Lower lobe of right lung (tissue), 2 donors: ENCODE measurements around the gene CAMK2A. TPM values are rescaled to one million over a fixed set of nuclear protein-coding genes. Genes with fewer than 3 reads are reported as not detected.

Source experiments
- ATAC-seq, 2 donors: fragments of 200-7000 bp; cut with Tn5 transposase; one replicate each; pipeline ENCODE4 v1.9.1; 2020 to 2022; ENCODE audit warnings: mild to moderate bottlenecking in 2 of 2, moderate library complexity in 2 of 2
- DNase-seq: peaks from one replicate; pipeline ENCODE4 v3.0.0-alpha.2; 2020
- H3K27ac ChIP-seq: fragments of 200-600 bp; one replicate; pipeline ENCODE4 v1.8.0; 2022
- H3K27me3 ChIP-seq: fragments of 200-600 bp; one replicate; pipeline ENCODE4 v1.8.0; 2022; ENCODE audit warnings: low read depth
- H3K36me3 ChIP-seq: fragments of 200-600 bp; one replicate; pipeline ENCODE4 v1.8.0; 2022; ENCODE audit warnings: mild to moderate bottlenecking
- H3K4me1 ChIP-seq: fragments of 200-600 bp; one replicate; pipeline ENCODE4 v1.8.0; 2022
- H3K4me3 ChIP-seq: fragments of 200-600 bp; one replicate; pipeline ENCODE4 v1.8.0; 2022; ENCODE audit warnings: mild to moderate bottlenecking
- H3K9me3 ChIP-seq: fragments of 200-600 bp; one replicate; pipeline ENCODE4 v1.8.0; 2022
- CTCF ChIP-seq: fragments of 200-600 bp; IDR thresholded peaks from one replicate; pipeline ENCODE4 v1.8.0; 2022; ENCODE audit warnings: antibody characterized with exemption, mild to moderate bottlenecking
- intact Hi-C: fragments of 100-400 bp; cut with DNase I; formaldehyde crosslinking; loops from one replicate; pipeline ENCODE4 v1.11.0; 2022
- total RNA-seq: library from RNA; stranded (reverse); fragmentation: NEBNext Ultra II Directional; extraction: Animal tissue kit (Norgen Biotek cat#: 25700); gene quantifications from one replicate; pipeline ENCODE4 v1.2.1, GENCODE V29; 2021
- donor health status: DM: no; HTN: yes; CAD: no; lungs with severe emphysema.

The CAMK2A gene
- total RNA-seq, 1 donor from 2014 or later = 1.3 TPM

GRCh38 chr5:150325426-150325825, 35.9 kb upstream of the CAMK2A start:
- no peak overlapping the region for H3K4me3 ChIP-seq
- no peaks in the 10 kb centered on the region for H3K9me3 ChIP-seq
- H3K4me1 ChIP-seq = no peaks in the 10 kb centered on the region
- H3K36me3 ChIP-seq = no peaks in the 10 kb centered on the region
- no peak for DNase-seq
- no peak for ATAC-seq
- no peak for TF ChIP-seq CTCF
- H3K27ac ChIP-seq = no peak overlapping the region
- intact Hi-C loops = no loop called here
- no peaks in the 10 kb centered on the region for H3K27me3 ChIP-seq

- no peak for TF ChIP-seq CTCF
- ATAC-seq (no peak), DNase-seq (no peak)
- no peaks in the 10 kb centered on the region for H3K36me3 ChIP-seq
- no peak overlapping the region for H3K27ac ChIP-seq
- H3K4me3 ChIP-seq = no peak overlapping the region
- H3K4me1 ChIP-seq = no peaks in the 10 kb centered on the region
- no peaks in the 10 kb centered on the region for H3K9me3 ChIP-seq
- intact Hi-C loops = no loop called here
- H3K27me3 ChIP-seq = no peaks in the 10 kb centered on the region
Measured at GRCh38 chr5:150323819-150324218, 34.2 kb upstream of the CAMK2A start.

GRCh38 chr5:150323092-150323491, 33.5 kb upstream of the CAMK2A start:
- Histone ChIP-seq H3K4me1 (no peaks in the 10 kb centered on the region), H3K27ac (no peak overlapping the region)

GRCh38 chr5:150322202-150322601, 32.6 kb upstream of the CAMK2A start:
- intact Hi-C loops = no loop called here
- H3K9me3 ChIP-seq = no peaks in the 10 kb centered on the region
- no peaks in the 10 kb centered on the region for H3K36me3 ChIP-seq
- no peaks in the 10 kb centered on the region for H3K4me1 ChIP-seq
- DNase-seq (no peak), ATAC-seq (no peak)
- H3K27me3 ChIP-seq = no peaks in the 10 kb centered on the region
- H3K27ac ChIP-seq = no peak overlapping the region
- no peak overlapping the region for H3K4me3 ChIP-seq
- no peak for TF ChIP-seq CTCF

More at GRCh38 chr5:150323092-150323491, 33.5 kb upstream of the CAMK2A start:
- DNase-seq (no peak), ATAC-seq (no peak)
- Histone ChIP-seq H3K4me3 (no peak overlapping the region), H3K9me3 (no peaks in the 10 kb centered on the region), H3K36me3 (no peaks in the 10 kb centered on the region), H3K27me3 (no peaks in the 10 kb centered on the region)
- intact Hi-C loops = no loop called here
- TF ChIP-seq CTCF = no peak

GRCh38 chr5:150321784-150322183, 32.2 kb upstream of the CAMK2A start:
- no peaks in the 10 kb centered on the region for H3K36me3 ChIP-seq
- H3K9me3 ChIP-seq = no peaks in the 10 kb centered on the region
- no peak for DNase-seq
- H3K4me1 ChIP-seq = no peaks in the 10 kb centered on the region
- TF ChIP-seq CTCF = no peak
- intact Hi-C loops = no loop called here
- no peak overlapping the region for H3K4me3 ChIP-seq
- no peak for ATAC-seq
- H3K27ac ChIP-seq = no peak overlapping the region
- no peaks in the 10 kb centered on the region for H3K27me3 ChIP-seq

GRCh38 chr5:150321211-150321610, 31.6 kb upstream of the CAMK2A start:
- ATAC-seq = no peak
- Histone ChIP-seq H3K36me3 (no peaks in the 10 kb centered on the region), H3K9me3 (no peaks in the 10 kb centered on the region), H3K27ac (no peak overlapping the region), H3K27me3 (no peaks in the 10 kb centered on the region), H3K4me1 (no peaks in the 10 kb centered on the region), H3K4me3 (no peak overlapping the region)
- TF ChIP-seq CTCF = no peak
- intact Hi-C loops = no loop called here
- no peak for DNase-seq
